ENCODE measurements around the gene NHSL1.

NHSL1 gene

GRCh38 chr6:138468320-138469015, 30.8 kb downstream of the NHSL1 start:
- H3K4me3 ChIP-seq (ENCODE audit: severe bottlenecking), result no peak overlapping the region
- H3K27me3 ChIP-seq (ENCODE audit: insufficient read depth, poor library complexity, severe bottlenecking), result no peaks in the 10 kb centered on the region
- TF ChIP-seq, protein P1, sequence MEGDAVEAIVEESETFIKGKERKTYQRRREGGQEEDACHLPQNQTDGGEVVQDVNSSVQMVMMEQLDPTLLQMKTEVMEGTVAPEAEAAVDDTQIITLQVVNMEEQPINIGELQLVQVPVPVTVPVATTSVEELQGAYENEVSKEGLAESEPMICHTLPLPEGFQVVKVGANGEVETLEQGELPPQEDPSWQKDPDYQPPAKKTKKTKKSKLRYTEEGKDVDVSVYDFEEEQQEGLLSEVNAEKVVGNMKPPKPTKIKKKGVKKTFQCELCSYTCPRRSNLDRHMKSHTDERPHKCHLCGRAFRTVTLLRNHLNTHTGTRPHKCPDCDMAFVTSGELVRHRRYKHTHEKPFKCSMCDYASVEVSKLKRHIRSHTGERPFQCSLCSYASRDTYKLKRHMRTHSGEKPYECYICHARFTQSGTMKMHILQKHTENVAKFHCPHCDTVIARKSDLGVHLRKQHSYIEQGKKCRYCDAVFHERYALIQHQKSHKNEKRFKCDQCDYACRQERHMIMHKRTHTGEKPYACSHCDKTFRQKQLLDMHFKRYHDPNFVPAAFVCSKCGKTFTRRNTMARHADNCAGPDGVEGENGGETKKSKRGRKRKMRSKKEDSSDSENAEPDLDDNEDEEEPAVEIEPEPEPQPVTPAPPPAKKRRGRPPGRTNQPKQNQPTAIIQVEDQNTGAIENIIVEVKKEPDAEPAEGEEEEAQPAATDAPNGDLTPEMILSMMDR (IDR thresholded peaks at IDR 0.05; ENCODE audit: poor library complexity, severe bottlenecking), result no peak
- peak overlapping the region; percentile 93 for H3K27ac ChIP-seq (ENCODE audit: poor library complexity, severe bottlenecking)
- H3K4me1 ChIP-seq (ENCODE audit: insufficient read depth, poor library complexity, severe bottlenecking), result peaks cover 44% of the 10 kb centered on the region
- DNase-seq (ENCODE audit: low spot score) (no peak), ATAC-seq (ENCODE audit: low read depth) (peak; percentile 76)
- no peaks in the 10 kb centered on the region for H3K9me3 ChIP-seq (ENCODE audit: severe bottlenecking)
- peaks cover 10% of the 10 kb centered on the region for H3K36me3 ChIP-seq (ENCODE audit: low read depth)

DNA sequence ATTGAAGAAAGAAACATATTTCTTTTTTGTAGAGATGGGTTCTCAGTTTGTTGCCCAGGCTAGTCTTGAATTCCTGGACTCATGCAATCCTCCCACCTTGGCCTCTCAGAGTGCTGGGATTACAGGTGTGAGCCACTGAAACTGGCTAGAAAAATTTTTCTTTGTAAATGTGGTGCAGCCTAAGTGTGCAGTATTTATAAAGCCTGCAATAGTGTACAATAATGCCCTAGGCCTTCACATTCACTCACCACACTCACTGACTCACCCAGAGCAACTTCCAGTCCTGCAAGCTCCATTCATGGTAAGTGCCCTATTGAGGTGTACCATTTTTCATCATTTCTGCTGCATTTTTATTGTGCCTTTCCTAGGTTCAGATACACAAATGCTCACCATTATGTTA, 31.4 kb downstream of the NHSL1 start:
- Histone ChIP-seq H3K4me1 (ENCODE audit: insufficient read depth, poor library complexity, severe bottlenecking) (peaks cover 44% of the 10 kb centered on the region), H3K36me3 (ENCODE audit: low read depth) (peaks cover 11% of the 10 kb centered on the region), H3K27me3 (ENCODE audit: insufficient read depth, poor library complexity, severe bottlenecking) (no peaks in the 10 kb centered on the region), H3K9me3 (ENCODE audit: severe bottlenecking) (no peaks in the 10 kb centered on the region), H3K27ac (ENCODE audit: poor library complexity, severe bottlenecking) (peak overlapping the region; percentile 93), H3K4me3 (ENCODE audit: severe bottlenecking) (no peak overlapping the region)
- TF ChIP-seq, protein P1 (IDR thresholded peaks at IDR 0.05; ENCODE audit: poor library complexity, severe bottlenecking), result no peak
- ATAC-seq (ENCODE audit: low read depth), result no peak
- DNase-seq (ENCODE audit: low spot score), result no peak

- DNase-seq (ENCODE audit: low spot score) (peak; percentile 79), ATAC-seq (ENCODE audit: low read depth) (peak; percentile 94)
- no peaks in the 10 kb centered on the region for H3K9me3 ChIP-seq (ENCODE audit: severe bottlenecking)
- peak overlapping the region; percentile 93 for H3K27ac ChIP-seq (ENCODE audit: poor library complexity, severe bottlenecking)
- H3K4me3 ChIP-seq (ENCODE audit: severe bottlenecking), result no peak overlapping the region
- peaks cover 9% of the 10 kb centered on the region for H3K36me3 ChIP-seq (ENCODE audit: low read depth)
- H3K27me3 ChIP-seq (ENCODE audit: insufficient read depth, poor library complexity, severe bottlenecking), result no peaks in the 10 kb centered on the region
- TF ChIP-seq, protein P1 (IDR thresholded peaks at IDR 0.05; ENCODE audit: poor library complexity, severe bottlenecking), result no peak
- H3K4me1 ChIP-seq (ENCODE audit: insufficient read depth, poor library complexity, severe bottlenecking), result peaks cover 43% of the 10 kb centered on the region
Measured at GRCh38 chr6:138465007-138465645, 34.2 kb downstream of the NHSL1 start.

DNA sequence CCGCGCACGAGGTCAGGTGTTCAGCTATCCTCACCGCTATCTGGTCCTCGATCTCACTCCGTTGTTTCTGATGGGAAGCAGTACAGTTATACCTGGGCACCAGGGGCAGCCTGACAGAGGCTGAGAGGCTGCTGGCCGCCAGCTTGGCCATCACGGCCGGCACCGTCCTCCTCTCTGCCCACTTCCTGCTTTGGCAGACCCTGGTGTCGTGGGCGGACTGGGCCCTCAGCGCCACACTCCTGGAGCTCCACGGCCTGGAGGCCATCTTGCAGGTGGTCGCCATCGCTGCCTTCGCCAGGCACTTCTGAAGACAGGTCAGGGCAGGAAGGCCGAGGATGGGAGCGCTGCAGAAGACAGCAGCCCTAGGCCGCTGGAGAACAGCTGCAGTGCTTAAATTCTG, 35.2 kb downstream of the NHSL1 start:
- H3K9me3 ChIP-seq (ENCODE audit: severe bottlenecking), result no peaks in the 10 kb centered on the region
- H3K36me3 ChIP-seq (ENCODE audit: low read depth), result peaks cover 8% of the 10 kb centered on the region
- DNase-seq (ENCODE audit: low spot score) (no peak), ATAC-seq (ENCODE audit: low read depth) (no peak)
- peak overlapping the region; percentile 93 for H3K27ac ChIP-seq (ENCODE audit: poor library complexity, severe bottlenecking)
- TF ChIP-seq, protein P1 (IDR thresholded peaks at IDR 0.05; ENCODE audit: poor library complexity, severe bottlenecking), result no peak
- H3K4me3 ChIP-seq (ENCODE audit: severe bottlenecking), result no peak overlapping the region
- H3K27me3 ChIP-seq (ENCODE audit: insufficient read depth, poor library complexity, severe bottlenecking), result no peaks in the 10 kb centered on the region
- H3K4me1 ChIP-seq (ENCODE audit: insufficient read depth, poor library complexity, severe bottlenecking), result peaks cover 32% of the 10 kb centered on the region

DNA sequence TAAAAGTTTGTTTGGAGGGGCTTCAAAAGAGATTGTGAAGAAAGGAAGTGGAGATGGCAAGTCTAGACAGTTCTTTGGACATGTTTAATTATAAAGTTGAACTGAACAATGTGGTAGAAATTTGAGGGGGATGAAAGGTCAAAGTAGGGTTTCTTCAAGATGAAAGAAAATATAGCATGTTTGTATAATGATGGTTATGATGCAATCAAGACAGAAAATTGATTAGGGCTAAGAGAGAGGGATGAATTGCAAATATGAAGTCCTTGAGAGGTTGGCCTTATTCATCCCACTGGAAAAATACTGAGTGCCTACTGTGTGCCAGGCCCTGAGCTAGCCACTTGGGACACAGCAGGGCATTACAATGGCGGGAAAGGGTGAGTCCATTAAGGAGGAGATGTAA, 37.6 kb downstream of the NHSL1 start:
- no peak for DNase-seq (ENCODE audit: low spot score)
- peaks cover 8% of the 10 kb centered on the region for H3K36me3 ChIP-seq (ENCODE audit: low read depth)
- H3K9me3 ChIP-seq (ENCODE audit: severe bottlenecking), result no peaks in the 10 kb centered on the region
- H3K4me3 ChIP-seq (ENCODE audit: severe bottlenecking), result no peak overlapping the region
- no peak for ATAC-seq (ENCODE audit: low read depth)
- H3K27me3 ChIP-seq (ENCODE audit: insufficient read depth, poor library complexity, severe bottlenecking), result no peaks in the 10 kb centered on the region
- peaks cover 15% of the 10 kb centered on the region for H3K4me1 ChIP-seq (ENCODE audit: insufficient read depth, poor library complexity, severe bottlenecking)
- H3K27ac ChIP-seq (ENCODE audit: poor library complexity, severe bottlenecking), result no peak overlapping the region
- TF ChIP-seq, protein P1 (IDR thresholded peaks at IDR 0.05; ENCODE audit: poor library complexity, severe bottlenecking), result no peak
